Stomach (tissue), 9 donors: ENCODE data around the gene HES5. TPM values are rescaled to one million over a fixed set of nuclear protein-coding genes. Genes with fewer than 3 reads are reported as not detected.

Experiments used
- DNase-seq, 2 donors: peaks; one replicate each; pipeline versions ENCODE4 v3.0.0 to v3.0.0-alpha.2; 2013 to 2019
- H3K27ac ChIP-seq, 5 donors: fragments of 200-600 bp in 4 of 5; sonication (generic) in 4 of 5; one replicate each; pipeline ENCODE4 v1.5.1; 2013 to 2019; ENCODE audit warnings: mild to moderate bottlenecking in 1 of 5, moderate library complexity in 1 of 5
- H3K27me3 ChIP-seq, 3 donors: fragments of 200-600 bp; sonication (generic); one replicate each; pipeline ENCODE4 v1.5.1; 2017 to 2019; ENCODE audit warnings: mixed run types in 1 of 3
- H3K36me3 ChIP-seq, 4 donors: fragments of 200-600 bp; sonication (generic); 1 replicate in 3 of 4; 2 replicates in 1 of 4; pipeline ENCODE4 v1.5.1; 2016 to 2019
- H3K4me1 ChIP-seq, 4 donors: fragments of 200-600 bp; sonication (generic); one replicate each; pipeline ENCODE4 v1.5.1; 2016 to 2019
- H3K4me3 ChIP-seq, 4 donors: fragments of 200-600 bp; sonication (generic) in 3 of 4; one replicate each; pipeline ENCODE4 v1.5.1; 2016 to 2019; ENCODE audit warnings: mild to moderate bottlenecking in 1 of 4
- H3K9me3 ChIP-seq, 4 donors: fragments of 200-600 bp; sonication (generic); one replicate each; pipeline ENCODE4 v1.5.1; 2016 to 2019
- CTCF ChIP-seq, 7 experiments: fragments of 450-650 bp in 4 of 7; fragments of 200-600 bp in 3 of 7; sonication (generic) in 3 of 7; IDR thresholded peaks; one replicate each; pipeline ENCODE4 v1.5.1; 2016 to 2019; ENCODE audit warnings: antibody characterized with exemption in 7 of 7, control low read depth in 2 of 7, mild to moderate bottlenecking in 1 of 7
- EP300 ChIP-seq: sonication (generic); formaldehyde crosslinking; IDR thresholded peaks from one replicate; pipeline ENCODE4 v1.6.1; 2017; ENCODE audit warnings: antibody characterized with exemption
- POLR2A ChIP-seq, 4 donors: fragments of 450-650 bp; IDR thresholded peaks; one replicate each; pipeline ENCODE4 v1.6.1; 2016; ENCODE audit warnings: antibody characterized with exemption in 4 of 4, control low read depth in 2 of 4, mild to moderate bottlenecking in 1 of 4, moderate library complexity in 1 of 4
- POLR2AphosphoS5 ChIP-seq, 3 donors: sonication (generic); formaldehyde crosslinking; IDR thresholded peaks; one replicate each; pipeline ENCODE4 v1.6.1; 2016; ENCODE audit warnings: antibody characterized with exemption in 3 of 3
- WGBS, 5 donors: extraction: QIAGEN DNeasy Blood & Tissue Kit in 3 of 5; methylation state at CpG; one replicate each; pipeline versions ENCODE4 v1.1.5 to v1.1.7; 2013 to 2018; 5-methylcytosine and 5-hydroxymethylcytosine counted together
- intact Hi-C: fragments of 100-400 bp; cut with DNase I; formaldehyde crosslinking; loops from one replicate; pipeline ENCODE4 v1.15.1; 2023; ENCODE audit warnings: low total_unique reads
- polyA plus RNA-seq, 3 donors: library from polyadenylated mRNA; stranded (reverse); fragments of 200-250 nt; gene quantifications; one replicate each; pipeline ENCODE4 v1.2.3, GENCODE V29; 2013
- total RNA-seq, 5 donors: library from RNA; depleted of rRNA; stranded (reverse); fragments of >200 nt; gene quantifications; one replicate each; pipeline versions ENCODE4 v1.1.0 to v1.2.3, GENCODE V29; 2014 to 2016
- donor health status: healthy with polysubstance abuse.
- donor health status: Bipolar disorder and iron deficiency.
- donor health status: healthy.

Gene HES5
- total and polyA plus RNA-seq, 8 donors, result 0.25 to 9.6 TPM; not detected in 6

GRCh38 chr1:2489615-2490014 lies 40.4 kb downstream of the HES5 start:
- H3K9me3 ChIP-seq, result peaks cover 0 to 17% (median 14%) of the 10 kb centered on the region in 4 donors
- no peak overlapping the region for H3K27ac ChIP-seq
- no peak for TF ChIP-seq CTCF (IDR thresholded peaks at IDR 0.05)
- H3K27me3 ChIP-seq, result peaks cover 0 to 35% (median 0%) of the 10 kb centered on the region in 3 donors
- no peaks in the 10 kb centered on the region for H3K36me3 ChIP-seq
- H3K4me3 ChIP-seq, result no peak overlapping the region
- 87 to 95% (median 90%) methylated on average over 12 to 14 of the region's 14 CpGs for WGBS, 5 donors
- intact Hi-C loops, result no loop called here
- no peak for DNase-seq
- H3K4me1 ChIP-seq, result no peaks in the 10 kb centered on the region

GRCh38 chr1:2488688-2489087 lies 41.4 kb downstream of the HES5 start:
- no peak overlapping the region for H3K27ac ChIP-seq
- peaks cover 0 to 17% (median 14%) of the 10 kb centered on the region in 4 donors for H3K9me3 ChIP-seq
- DNase-seq, result no peak
- no peaks in the 10 kb centered on the region for H3K4me1 ChIP-seq
- TF ChIP-seq POLR2AphosphoS5 (IDR thresholded peaks at IDR 0.05), result no peak
- no peak for TF ChIP-seq CTCF (IDR thresholded peaks at IDR 0.05)
- no peak for TF ChIP-seq POLR2A (IDR thresholded peaks at IDR 0.05)
- no peak for TF ChIP-seq EP300
- 88 to 97% (median 90%) methylated on average over 2 of the region's 2 CpGs for WGBS, 5 donors
- intact Hi-C loops, result no loop called here
- no peaks in the 10 kb centered on the region for H3K36me3 ChIP-seq
- peaks cover 0 to 30% (median 0%) of the 10 kb centered on the region in 3 donors for H3K27me3 ChIP-seq
- H3K4me3 ChIP-seq, result no peak overlapping the region

- H3K4me1 ChIP-seq, result peaks cover 0 to 9% (median 4%) of the 10 kb centered on the region in 4 donors
- WGBS, 5 donors, result 85 to 90% (median 87%) methylated on average over 9 of the region's 9 CpGs
- intact Hi-C loops, result no loop called here
- no peak overlapping the region for H3K27ac ChIP-seq
- peaks cover 0 to 17% (median 14%) of the 10 kb centered on the region in 4 donors for H3K9me3 ChIP-seq
- DNase-seq, result no peak
- H3K36me3 ChIP-seq, result no peaks in the 10 kb centered on the region
- TF ChIP-seq EP300 (no peak), POLR2A (IDR thresholded peaks at IDR 0.05) (no peak), POLR2AphosphoS5 (IDR thresholded peaks at IDR 0.05) (no peak), CTCF (IDR thresholded peaks at IDR 0.05) (no peak)
- H3K27me3 ChIP-seq, result peaks cover 0 to 10% (median 0%) of the 10 kb centered on the region in 3 donors
- H3K4me3 ChIP-seq, result no peak overlapping the region
These were observed 43.5 kb downstream of the HES5 start for GRCh38 chr1:2486558-2486957.

GRCh38 chr1:2486041-2486440 lies 44.0 kb downstream of the HES5 start:
- 71 to 89% (median 85%) methylated on average over 1 to 4 of the region's 4 CpGs for WGBS, 5 donors
- H3K27ac ChIP-seq, result no peak overlapping the region
- H3K27me3 ChIP-seq, result peaks cover 0 to 6% (median 0%) of the 10 kb centered on the region in 3 donors
- H3K4me3 ChIP-seq, result no peak overlapping the region
- intact Hi-C loops, result no loop called here
- H3K4me1 ChIP-seq, result peaks cover 0 to 13% (median 6%) of the 10 kb centered on the region in 4 donors
- H3K36me3 ChIP-seq, result no peaks in the 10 kb centered on the region
- H3K9me3 ChIP-seq, result peaks cover 0 to 17% (median 14%) of the 10 kb centered on the region in 4 donors
- DNase-seq, result no peak
- TF ChIP-seq CTCF (IDR thresholded peaks at IDR 0.05) (no peak), POLR2A (IDR thresholded peaks at IDR 0.05) (no peak), POLR2AphosphoS5 (IDR thresholded peaks at IDR 0.05) (no peak), EP300 (no peak)
